ENCODE results near the gene CAPN13.

- TF ChIP-seq, protein P1, sequence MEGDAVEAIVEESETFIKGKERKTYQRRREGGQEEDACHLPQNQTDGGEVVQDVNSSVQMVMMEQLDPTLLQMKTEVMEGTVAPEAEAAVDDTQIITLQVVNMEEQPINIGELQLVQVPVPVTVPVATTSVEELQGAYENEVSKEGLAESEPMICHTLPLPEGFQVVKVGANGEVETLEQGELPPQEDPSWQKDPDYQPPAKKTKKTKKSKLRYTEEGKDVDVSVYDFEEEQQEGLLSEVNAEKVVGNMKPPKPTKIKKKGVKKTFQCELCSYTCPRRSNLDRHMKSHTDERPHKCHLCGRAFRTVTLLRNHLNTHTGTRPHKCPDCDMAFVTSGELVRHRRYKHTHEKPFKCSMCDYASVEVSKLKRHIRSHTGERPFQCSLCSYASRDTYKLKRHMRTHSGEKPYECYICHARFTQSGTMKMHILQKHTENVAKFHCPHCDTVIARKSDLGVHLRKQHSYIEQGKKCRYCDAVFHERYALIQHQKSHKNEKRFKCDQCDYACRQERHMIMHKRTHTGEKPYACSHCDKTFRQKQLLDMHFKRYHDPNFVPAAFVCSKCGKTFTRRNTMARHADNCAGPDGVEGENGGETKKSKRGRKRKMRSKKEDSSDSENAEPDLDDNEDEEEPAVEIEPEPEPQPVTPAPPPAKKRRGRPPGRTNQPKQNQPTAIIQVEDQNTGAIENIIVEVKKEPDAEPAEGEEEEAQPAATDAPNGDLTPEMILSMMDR (IDR thresholded peaks at IDR 0.05): no peak
- TF ChIP-seq POLR2A (IDR thresholded peaks at IDR 0.05): no peak
These were observed 60.0 kb downstream of the CAPN13 start for GRCh38 chr2:30747206-30747605.

Measured in breast epithelium (tissue), 3 donors.